Stimulated activated CD8-positive, alpha-beta memory T cell treated with anti-CD3 and anti-CD28 coated beads, Interleukin-4, amount 100 ng/mL, for 4 hours (primary cell): ENCODE data around the gene CRYBG3.

Experiments used
- DNase-seq, 2 donors: peaks; one replicate each; pipeline ENCODE4 v3.0.0-alpha.2; 2020; ENCODE audit warnings: low read depth in 2 of 2, low spot score in 1 of 2

Gene CRYBG3

DNA sequence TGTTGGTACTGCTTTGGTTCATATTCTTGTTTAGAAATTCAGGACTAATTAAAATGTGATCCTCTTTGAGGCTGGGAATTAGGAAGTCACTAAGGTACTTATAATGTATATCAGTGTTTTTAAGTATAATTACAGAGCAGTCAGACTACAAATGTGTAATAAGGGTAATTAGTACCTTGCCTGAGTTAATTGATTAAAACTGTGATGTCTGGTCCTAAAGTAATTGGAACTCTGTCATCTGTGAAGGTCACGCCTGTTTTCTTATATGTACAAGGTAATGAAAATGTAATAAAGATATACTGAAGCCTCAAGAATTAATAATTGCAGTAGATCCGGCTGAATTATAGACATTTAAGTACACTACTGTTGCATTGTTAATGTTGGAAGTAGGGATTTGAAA lies 117.6 kb downstream of the CRYBG3 start:
- DNase-seq, result no peak

DNA sequence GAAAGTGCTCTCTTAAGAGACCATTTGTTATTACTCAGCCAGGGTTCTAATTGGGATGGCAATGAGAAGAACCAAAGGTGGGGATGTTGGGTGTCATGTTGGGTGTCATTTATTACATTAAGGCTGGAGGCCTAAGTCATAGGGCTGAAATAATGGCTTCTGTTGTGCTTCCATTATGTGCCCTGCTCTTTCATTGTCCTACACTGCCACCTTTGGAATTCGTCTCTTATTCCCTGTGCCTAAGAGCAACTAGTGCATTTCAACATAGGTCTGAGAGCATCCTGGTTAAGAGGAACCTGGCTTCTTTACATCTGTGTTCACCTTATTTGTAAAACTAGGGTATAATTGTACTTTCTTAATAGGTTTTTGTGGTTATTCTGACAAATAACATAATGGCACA lies 118.2 kb downstream of the CRYBG3 start:
- no peak for DNase-seq

GRCh38 chr3:97942801-97943546 lies 121.2 kb downstream of the CRYBG3 start:
- DNase-seq, result no peak

- DNase-seq, result no peak
These were observed 126.7 kb downstream of the CRYBG3 start for GRCh38 chr3:97948351-97949109.

DNA sequence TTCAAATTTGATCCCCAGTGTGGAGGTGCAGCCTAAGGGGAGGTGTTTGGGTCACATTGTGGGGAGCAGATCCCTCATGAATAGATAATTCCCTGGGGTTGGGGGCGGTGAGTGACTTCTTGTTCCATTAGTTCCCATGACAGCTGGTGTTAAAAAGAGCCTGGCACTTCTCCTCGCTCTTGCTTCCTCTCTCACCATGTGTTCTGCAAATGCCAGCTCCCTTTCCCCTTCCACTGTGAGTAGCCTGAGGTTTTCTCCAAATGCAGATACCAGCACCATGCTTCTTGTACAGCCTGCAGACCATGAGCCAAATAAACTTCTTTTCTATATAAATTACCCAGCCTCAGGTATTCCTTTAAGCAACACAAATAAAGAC lies 127.3 kb downstream of the CRYBG3 start:
- DNase-seq, result no peak

DNA sequence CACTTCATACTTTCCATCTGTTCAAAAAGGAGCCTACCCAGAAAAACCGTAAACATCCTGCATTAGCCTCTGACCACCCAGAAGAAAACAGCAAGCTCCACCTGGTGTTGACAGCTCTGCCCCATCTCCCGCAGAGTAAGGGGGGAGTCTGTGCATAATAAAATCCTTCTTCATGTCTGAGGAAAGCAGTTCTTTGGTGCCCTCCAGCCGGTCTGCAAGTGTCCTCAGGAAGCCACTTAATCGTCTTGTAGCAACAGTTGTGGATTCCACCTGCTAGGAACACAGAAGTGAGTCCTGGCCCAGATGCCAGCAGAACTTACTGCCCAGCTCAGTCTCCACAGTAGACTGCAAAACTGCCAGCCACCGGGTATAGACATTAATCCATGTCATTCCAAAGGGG lies 127.9 kb downstream of the CRYBG3 start:
- DNase-seq, result no peak

GRCh38 chr3:97950360-97950759 lies 128.5 kb downstream of the CRYBG3 start:
- DNase-seq, result no peak

GRCh38 chr3:97952280-97952679 lies 130.5 kb downstream of the CRYBG3 start:
- no peak for DNase-seq

GRCh38 chr3:97952872-97953271 lies 131.1 kb downstream of the CRYBG3 start:
- no peak for DNase-seq

DNA sequence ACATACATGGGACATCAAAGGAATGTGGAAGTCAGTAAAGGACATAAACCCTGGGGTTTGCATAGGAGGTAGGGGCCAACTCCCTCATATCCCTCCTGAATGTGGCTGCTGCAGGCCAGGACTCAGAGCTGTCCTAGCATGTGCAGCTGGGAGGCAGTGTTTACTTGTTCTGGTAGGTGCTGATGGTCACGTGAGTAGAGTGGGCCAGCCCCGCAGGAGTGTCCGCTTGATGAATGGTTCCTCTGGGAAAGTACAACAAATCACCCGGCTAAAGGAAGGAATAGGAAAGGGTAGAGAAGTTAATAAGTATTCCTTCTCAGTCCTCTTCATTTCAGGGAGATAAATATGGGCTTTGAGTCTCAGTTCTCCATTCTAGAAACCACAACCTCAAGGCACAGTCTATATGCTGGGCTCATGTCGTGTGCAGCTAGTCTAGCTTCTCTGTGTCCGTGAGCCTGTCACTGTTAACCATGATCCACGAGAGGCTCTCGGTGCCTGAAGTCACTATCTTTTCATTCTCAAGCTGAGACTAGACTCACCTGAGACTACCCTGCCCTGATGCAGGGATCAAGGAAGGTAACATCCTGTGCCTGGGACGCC lies 132.5 kb downstream of the CRYBG3 start:
- DNase-seq, result no peak

- no peak for DNase-seq
These were observed 134.2 kb downstream of the CRYBG3 start for GRCh38 chr3:97956051-97956450.

DNA sequence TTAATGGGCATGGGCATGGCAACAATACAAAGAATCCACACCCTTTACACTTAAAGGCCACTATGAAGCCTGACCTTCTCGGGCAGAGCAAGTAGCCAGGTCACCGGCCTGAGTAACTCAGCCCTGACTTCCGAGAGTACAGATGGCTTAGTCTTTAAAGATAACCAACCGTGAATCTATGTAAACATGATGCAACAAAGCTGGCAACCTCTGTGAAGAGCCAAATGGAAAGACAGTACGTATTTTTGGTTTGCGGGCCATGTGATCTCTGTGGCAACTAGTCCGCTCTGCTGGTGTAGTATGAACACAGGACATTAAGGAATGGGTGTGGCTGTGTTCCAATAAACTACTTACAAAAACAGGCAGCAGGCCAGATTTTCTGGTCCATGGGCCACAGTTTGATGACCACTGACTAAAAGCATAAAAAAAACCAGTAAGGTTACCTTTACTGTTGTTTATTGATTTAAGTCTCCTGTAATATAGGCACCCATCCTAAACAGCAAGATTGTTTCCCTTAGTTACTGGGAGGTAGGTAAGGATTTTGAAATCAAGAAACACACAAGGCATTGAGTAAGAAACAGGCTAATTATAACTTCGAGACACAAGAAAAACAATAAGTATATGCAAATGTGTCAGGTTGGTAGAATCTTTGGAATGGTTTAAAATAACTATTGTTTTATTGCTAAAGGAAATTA lies 136.0 kb downstream of the CRYBG3 start:
- DNase-seq, result no peak

GRCh38 chr3:97958396-97958795 lies 136.6 kb downstream of the CRYBG3 start:
- no peak for DNase-seq

GRCh38 chr3:97958796-97959195 lies 137.0 kb downstream of the CRYBG3 start:
- DNase-seq, result no peak

GRCh38 chr3:97959872-97960271 lies 138.1 kb downstream of the CRYBG3 start:
- no peak for DNase-seq

GRCh38 chr3:97960551-97960950 lies 138.7 kb downstream of the CRYBG3 start:
- no peak for DNase-seq

DNA sequence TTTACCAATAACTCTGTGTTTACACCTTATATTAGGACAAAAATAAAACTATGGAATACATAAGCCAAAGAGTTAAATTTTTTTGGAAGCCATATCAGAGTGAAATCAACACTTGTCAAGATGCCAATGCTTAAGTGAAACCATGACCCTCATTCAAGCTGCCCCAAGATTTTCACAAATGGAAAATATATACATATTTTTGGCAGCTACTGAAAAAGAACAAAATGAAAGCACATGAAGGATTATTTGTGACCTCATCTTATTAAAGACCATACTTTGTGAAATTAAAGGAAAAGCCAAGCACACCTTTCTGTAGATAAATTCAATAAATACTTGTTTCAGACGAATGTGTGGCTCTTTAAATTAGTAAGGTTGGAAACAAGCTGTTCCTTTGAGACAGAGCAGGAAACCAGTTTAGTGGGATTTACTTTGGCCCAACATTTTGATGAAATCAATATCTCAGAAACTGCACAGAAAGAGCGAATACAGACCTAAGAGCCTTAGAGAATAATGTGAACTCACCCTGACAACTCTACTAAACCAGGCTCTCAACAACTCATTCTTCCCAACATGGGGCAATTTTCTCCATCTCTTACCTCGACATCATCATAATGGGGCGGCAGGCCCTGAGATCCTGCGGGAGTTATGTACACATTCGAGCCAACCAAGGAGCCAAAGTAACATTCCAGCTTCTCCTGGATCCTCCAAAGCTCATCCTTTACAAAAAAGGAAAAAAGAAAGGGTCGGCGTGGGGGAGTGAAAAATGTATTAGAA lies 139.4 kb downstream of the CRYBG3 start:
- no peak for DNase-seq

- no peak for DNase-seq
These were observed 146.2 kb downstream of the CRYBG3 start for GRCh38 chr3:97967966-97968365.

- DNase-seq, result no peak
These were observed 146.6 kb downstream of the CRYBG3 start for GRCh38 chr3:97968376-97968775.

DNA sequence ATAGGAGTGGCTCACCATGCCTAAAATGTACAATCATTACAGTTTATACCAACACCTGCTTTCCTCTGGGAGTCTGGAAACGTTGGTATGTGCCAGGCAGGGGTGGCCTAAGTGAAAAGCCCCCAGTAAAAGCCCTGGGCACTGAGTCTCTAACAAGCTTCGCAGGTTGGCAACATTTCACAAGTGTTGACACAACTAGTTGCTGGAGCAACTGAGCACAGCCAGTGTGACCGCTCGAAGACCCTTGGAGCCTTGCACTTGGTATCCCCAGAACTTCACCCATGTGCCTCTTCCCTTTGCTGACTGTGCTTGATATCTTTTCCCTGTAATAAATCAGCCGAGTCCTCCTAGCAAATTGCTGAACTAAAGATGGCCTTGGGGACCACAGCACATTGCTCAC lies 147.7 kb downstream of the CRYBG3 start:
- no peak for DNase-seq

DNA sequence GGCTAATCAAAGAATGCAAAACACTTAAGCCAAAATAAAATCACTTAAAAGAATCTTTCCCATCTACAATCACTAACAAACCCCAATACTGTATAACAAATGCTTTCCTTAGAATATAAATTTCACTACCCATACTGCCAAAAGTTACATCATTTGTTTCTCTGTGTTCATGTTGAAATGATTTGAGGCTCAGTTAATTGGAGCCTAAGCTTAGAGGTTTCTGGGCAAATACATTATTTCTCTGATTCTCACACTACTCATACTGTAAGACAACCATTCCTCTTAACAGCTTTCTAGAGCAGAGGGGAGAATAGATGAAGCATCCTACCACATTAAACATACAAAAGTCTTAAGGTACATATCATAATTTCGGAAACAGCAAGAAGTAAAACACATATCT lies 148.3 kb downstream of the CRYBG3 start:
- no peak for DNase-seq
